Measurements from ENCODE around the gene PTPRO.
"Not testable (repeated sequence)": the region's sequence is repeated elsewhere in the genome, so short reads cannot be mapped to it uniquely, and the experiment has no call there.

Gene PTPRO

DNA sequence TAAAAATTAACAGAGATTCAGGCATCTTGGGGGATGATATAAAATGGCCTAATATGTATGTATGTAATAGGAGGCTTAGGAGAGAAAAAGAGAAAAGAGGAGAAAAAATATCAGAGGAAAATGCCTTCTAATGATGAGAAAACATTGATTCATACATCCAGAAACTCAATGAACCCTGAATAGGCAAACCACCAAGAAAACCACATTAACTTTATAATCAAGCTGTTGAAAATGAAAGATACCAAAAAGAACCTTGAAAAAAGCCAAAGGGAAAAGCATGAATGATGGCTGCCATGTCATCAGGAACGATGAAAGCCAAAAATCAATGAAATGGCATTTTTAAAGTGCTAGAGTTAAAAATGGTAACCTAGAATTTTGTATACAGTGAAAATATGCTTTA is 286.6 kb downstream of the PTPRO start:
- in situ Hi-C loops (cut with MboI; ENCODE audit: low pct_unique_long_range_greater_than_20kb, low sequenced_read_pairs) = no loop called here
- no peak for DNase-seq

DNA sequence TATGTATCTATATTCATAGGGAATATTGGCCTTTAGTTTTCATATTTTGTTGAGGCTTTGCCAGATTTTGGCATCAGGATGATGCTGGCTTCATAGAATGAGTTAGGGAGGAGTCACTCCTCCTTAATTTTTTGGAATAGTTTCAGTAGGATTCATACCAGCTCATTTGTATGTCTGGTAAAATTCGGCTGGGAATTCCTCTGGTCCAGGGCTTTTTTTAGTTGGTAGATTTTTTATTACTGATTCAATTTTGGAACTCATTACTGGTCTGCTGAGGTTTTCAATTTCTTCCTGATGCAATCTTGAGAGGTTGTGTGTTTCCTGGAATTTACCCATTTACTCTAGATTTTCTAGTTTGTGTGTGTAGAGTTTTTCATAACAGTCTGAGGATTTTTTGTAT is 291.7 kb downstream of the PTPRO start:
- DNase-seq = no peak
- in situ Hi-C loops (cut with MboI; ENCODE audit: low pct_unique_long_range_greater_than_20kb, low sequenced_read_pairs) = no loop called here

DNA sequence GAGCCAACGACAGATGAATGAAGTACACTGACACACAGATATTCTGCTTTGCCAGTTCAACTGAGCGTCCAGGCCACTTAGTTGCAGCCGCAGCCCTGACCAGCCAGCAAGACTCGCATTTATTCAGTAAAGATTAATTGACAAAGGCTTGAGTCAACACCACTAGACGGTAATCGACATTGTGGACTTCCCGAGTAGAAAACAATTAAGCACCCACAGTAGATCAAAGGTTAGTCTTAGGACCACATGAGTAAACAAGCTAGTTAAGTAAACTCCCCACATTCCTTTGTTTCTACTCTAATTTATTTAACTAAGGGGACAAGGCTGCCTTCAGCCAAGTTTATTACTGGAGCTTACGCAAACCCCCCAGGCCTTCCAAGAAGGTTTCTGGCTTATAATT is 294.2 kb downstream of the PTPRO start:
- DNase-seq; in situ Hi-C loops (cut with MboI; ENCODE audit: low pct_unique_long_range_greater_than_20kb, low sequenced_read_pairs): not testable (repeated sequence)

DNA sequence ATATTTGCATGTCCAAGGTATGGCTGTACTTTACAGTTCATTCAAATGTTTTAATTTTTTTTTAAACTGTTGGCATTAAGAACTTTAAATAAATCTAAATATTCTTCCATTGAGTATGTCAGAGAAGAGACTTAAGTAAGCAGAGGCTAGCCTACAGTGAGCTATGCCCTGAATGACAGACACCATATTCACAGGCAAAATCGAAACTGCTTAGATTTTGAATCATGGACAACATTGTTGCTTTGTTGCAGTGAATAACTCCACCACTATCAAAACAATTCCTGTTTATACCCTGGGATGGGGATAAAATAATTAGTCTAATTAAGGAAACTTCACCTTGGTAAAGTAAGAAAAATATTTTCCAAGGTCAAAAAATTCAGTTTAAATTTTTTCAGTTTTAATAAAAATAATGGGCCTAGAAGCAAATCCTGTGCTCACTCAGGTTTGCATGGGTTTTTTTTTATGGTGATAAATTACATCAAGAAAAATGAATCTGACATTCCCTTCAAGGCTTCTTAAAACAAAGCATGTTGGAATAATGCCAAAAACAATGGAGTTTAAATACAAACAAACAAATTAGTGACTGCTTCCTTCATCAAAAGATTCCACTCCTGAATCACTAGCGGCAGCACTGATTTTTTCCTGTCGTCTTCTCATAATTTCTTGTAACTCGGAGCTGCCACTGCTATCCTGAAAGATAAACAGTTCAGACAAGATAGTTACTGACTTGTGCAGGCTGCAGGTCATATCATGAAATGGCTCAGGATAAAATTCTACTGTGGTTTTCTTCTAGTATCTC is 298.6 kb downstream of the PTPRO start:
- in situ Hi-C loops (cut with MboI; ENCODE audit: low pct_unique_long_range_greater_than_20kb, low sequenced_read_pairs) = no loop called here
- DNase-seq = no peak

DNA sequence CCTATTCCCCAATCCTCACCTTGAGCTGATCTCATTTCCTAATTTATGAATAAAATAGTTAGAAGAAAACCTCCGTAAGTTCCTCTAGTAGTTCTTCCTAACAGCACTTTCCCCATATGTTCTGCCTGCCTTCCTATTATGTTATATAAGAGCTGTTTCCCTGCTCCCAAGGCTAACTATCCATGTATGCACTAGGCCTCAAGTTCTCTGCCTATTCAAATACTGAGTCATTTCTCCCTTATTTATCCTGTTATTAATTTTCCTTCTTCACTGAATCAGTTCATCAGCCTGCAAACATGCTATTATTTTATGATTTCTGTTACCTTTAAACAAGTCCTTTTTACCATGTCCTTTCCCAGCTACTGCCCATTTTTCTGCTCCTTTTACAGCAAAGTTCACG is 302.8 kb downstream of the PTPRO start:
- no peak for DNase-seq
- in situ Hi-C loops (cut with MboI; ENCODE audit: low pct_unique_long_range_greater_than_20kb, low sequenced_read_pairs) = no loop called here

DNA sequence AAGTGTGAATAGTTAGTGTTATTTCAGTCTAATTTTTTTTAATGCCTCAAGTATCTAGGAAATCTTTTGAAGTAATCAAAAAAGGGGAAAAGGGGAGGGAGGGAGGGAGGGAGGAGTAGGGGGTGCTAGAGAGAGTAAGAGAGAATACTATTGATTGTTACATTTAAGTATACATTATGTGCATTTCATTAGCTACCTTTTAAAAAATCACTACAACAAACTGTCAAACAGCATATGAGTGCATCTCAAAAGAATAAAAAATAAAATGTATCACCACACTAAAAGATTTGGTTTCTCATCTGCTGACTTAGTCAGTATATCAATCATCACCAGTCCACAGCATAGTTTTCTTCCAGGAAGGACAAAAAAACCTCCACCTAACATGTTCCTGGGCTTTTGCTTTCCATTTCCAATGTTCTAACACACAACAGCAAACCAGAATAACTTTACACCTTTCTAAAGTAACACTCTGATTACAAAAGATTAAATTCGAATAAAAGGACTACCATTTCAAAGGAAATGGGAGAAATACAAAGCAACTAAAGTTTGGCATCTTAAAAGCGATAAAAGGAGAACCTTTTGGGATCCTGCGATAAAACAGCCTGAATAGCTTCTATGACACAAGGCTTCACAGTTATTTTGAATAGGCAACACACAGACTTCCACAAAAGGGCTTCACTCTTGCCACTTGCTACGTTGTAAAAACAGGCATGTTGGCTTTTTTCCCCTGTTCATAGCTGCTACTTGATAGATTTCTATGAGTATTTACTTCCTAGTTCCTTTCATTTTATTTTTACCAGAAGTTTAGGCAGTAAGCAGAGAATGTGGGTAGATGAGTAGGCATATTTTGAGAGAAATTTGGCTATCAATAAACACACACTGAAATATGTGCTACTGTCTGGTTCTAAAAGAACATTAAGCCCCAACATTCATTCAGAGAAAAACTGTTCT is 306.0 kb downstream of the PTPRO start:
- DNase-seq = no peak
- in situ Hi-C loops (cut with MboI; ENCODE audit: low pct_unique_long_range_greater_than_20kb, low sequenced_read_pairs) = no loop called here

DNA sequence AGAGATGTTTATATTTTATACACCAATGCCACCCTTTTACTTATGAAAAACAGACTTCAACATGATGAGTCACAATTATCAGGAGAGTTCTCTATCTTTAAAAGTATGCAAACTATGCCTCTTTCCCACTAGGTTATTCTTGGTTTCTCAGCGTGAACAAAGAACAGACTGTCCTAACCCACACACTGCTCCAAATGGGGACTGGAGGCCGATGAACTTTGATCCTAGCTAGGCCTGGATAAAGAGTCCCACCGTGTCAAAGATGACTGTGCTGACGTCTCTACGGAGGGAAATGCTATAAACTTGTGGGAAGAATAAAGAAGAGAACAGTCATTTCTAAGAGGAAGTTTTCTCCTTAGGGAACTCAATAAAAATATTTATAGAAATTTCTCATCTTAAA is 306.8 kb downstream of the PTPRO start:
- DNase-seq = peak; percentile 7
- in situ Hi-C loops (cut with MboI; ENCODE audit: low pct_unique_long_range_greater_than_20kb, low sequenced_read_pairs) = no loop called here

DNA sequence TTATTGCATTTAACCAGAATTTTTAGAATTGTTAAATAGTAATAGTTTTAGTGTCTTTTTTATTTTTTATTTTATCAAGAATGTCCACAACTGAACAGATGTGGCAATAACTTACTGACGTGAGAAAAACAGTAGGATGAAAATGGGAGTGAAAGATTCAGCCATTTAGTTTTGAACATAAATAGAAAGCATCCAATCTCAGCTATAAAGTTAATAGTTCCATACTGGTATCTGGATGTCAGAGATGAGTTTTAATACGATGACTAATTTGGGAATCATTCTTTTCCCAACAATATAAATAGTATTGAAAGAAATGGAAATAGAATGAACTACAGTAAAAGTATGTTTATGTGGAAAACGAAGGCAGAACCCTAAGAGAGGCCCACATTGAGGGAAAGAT is 307.5 kb downstream of the PTPRO start:
- in situ Hi-C loops (cut with MboI; ENCODE audit: low pct_unique_long_range_greater_than_20kb, low sequenced_read_pairs) = no loop called here
- no peak for DNase-seq

DNA sequence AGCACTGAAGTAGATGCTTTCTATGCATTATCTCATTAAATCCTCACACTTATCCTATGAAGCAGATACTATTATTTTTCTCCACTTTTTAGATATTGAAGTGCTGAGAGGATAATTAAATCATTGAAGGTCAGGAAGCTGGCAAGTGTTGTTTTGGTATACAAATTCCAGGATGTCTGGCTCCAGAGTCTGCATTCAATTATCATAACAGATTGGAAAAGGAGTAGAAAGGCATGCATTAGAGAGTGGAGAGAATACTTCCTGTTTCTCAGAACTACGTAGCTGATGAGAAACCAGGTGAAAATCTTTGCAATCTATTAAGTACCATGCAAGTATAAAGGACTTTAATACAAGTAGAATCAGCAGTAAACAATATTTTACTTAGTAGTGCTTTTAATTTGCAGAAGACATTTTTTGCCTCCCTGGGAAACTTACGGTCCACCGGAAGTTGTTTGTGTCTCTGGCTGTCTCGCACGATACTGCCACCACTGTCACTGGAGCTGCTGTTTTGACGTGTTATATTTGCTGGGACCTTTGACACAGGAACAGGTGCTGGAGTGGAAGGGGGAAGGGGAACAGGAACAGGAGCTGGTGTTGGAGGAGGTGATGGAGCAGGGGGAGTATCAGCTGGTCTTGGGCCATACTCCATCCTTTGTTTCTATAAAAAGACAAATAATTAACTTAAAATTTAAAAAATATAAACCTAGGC is 308.9 kb downstream of the PTPRO start:
- DNase-seq = peak; percentile 51
- in situ Hi-C loops (cut with MboI; ENCODE audit: low pct_unique_long_range_greater_than_20kb, low sequenced_read_pairs) = no loop called here

DNA sequence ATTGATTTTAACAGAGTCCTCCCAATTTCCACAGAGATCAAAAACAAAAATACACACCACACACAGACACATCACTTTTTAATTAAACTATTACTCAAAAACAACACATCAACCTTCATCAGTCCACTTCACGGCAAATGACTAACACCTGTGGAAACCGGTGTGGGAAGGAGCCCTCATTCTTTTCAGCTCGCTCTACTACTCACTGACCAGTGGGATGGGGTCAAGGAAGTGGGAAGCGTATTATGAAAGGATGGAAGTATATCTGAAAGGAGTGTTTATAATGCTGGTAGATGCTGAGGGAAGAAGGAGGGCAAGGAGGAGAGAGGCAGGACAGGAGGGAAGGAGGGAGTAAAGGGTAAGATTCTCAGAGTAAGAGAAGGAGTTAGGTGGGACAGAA is 310.4 kb downstream of the PTPRO start:
- DNase-seq = no peak
- in situ Hi-C loops (cut with MboI; ENCODE audit: low pct_unique_long_range_greater_than_20kb, low sequenced_read_pairs) = no loop called here

DNA sequence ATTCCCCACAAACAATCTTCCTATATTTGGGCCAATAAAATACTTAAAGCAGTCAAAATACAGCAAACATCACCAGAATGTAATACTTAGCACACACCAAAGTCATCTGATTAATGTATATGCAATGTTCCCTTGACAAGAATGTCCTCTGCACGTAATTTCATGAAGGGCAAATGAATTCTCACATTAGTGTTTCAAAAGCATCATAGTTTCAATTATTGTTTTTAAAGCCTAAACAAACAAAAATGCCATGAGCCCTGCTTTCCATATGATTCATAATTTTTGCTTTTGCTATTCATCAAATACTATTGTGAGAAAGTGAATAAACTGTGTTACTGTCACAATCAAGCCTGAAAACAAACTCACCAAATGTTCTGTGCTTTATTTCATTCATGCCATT is 310.9 kb downstream of the PTPRO start:
- DNase-seq = no peak
- in situ Hi-C loops (cut with MboI; ENCODE audit: low pct_unique_long_range_greater_than_20kb, low sequenced_read_pairs) = no loop called here

DNA sequence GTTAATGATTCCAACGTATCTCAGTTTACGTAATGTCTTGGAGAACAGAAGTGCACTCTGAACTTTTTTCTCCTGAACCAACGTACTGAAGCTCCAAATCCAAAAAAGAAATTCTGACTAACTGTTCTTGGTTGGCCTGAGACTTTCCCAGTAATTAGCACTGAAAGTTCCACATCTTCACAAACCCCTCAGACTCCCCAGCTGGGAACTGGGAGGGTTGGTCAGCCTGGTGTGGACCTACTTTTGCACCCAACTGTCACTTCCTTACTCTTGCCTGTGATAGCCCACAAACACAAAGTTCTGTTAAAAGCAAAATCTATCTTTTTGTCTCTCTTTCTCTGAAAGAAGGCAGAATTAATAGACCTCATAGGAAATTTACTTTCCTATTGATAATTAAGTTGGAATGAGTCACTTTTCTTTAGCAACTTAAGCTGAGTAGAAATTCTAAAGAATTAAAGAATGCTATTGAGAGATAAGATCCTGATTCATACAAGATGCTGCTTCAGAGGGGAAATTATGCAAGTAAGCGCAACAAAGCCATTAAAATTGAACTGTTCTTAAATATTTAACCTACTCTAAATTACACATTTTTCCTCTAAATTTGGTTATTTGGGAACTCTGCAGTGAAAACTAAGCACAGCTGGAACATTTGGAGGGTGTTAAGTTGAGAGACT is 311.8 kb downstream of the PTPRO start:
- DNase-seq = no peak
- in situ Hi-C loops (cut with MboI; ENCODE audit: low pct_unique_long_range_greater_than_20kb, low sequenced_read_pairs) = no loop called here

DNA sequence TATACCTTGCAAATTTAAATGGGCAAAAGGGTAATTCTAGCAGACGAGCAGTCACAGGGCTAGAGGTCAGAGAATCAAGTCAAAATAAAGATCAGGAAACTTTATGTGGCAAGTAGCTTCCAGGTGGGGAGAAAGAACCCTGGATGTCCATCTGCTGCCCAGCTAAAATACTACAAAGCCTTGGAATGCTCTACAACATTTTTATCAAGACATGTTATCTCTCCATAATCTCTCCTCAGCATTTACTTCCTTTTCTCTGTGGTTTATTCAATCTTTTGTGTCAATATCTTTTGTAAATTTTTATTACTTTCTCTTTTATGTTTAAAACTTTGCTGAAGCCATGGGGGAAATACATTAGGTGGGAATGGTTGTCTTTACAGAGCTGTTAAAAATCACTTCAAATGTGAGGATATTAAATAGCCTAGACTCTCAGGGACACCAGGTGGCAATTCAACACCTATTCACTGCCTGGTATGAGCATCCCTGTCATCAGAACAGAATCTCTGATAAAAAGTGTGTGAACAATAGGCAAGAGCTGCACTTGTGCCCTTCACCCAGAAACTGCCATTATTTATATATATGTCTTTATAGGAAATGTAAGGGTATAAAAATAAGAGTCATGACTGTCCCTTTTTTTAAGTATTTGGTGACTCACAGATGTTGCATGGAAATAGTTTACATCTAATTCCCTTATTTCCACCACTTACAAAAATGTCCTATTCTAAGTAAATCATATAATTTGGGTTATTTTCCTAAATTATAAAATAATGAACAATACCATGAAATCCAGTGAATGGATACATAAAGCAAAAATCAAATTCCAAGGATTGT is 314.0 kb downstream of the PTPRO start:
- in situ Hi-C loops (cut with MboI; ENCODE audit: low pct_unique_long_range_greater_than_20kb, low sequenced_read_pairs) = no loop called here
- no peak for DNase-seq

DNA sequence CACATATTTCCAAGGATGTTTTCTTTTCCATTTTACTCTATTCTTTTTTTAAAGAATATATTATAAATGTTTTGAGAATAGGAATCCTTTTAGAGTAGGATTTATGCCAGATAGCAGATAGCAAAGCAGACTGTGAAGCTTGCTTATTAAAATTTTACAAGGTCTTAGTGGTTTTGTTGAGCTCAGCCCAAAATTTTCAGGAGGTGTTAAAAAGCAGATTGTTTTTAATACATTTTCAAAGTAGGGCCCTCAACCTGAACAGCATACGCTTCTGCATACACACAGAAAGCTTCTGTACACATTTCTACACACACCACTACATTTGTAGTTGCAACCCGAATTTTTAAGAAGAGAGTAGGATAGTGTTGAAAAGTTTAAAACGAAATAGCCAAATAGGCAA is 315.9 kb downstream of the PTPRO start:
- DNase-seq = no peak
- in situ Hi-C loops (cut with MboI; ENCODE audit: low pct_unique_long_range_greater_than_20kb, low sequenced_read_pairs) = no loop called here

DNA sequence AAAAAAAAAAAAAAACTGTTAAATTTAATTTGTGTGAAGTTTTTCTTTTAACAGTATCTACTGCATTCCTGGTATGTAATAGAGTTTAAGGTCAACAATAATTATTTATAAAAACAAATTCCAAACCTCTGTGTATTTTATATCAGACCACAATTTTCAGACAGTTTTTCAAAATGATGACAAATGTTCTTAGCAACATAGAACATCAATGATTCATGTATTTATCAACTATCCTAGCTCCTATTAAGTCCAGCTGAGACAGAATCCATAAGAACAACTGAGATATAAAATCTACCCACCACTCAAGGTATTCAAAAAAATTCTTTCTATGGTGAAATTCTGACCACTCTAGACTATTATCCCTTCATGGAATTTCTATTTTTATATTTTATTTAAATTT is 322.4 kb downstream of the PTPRO start:
- in situ Hi-C loops (cut with MboI; ENCODE audit: low pct_unique_long_range_greater_than_20kb, low sequenced_read_pairs) = no loop called here
- no peak for DNase-seq

DNA sequence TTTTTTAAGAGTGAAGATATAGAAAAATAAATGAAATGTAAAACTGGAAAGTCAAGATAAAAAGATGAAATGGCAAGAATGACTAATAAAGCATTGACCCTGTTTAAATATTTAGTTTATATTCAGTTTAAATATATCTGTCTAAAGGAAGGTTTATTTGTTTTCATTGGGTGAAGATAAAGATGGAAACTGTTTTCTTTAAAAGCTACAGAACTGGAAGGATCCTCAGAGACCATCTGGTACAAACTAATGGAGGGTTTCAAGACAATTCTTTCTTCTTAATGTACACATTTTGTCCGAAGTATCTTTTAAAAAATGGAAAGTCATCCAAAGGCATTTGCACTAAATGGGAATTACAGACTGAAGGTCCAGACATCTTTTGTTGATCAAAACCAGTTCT is 324.3 kb downstream of the PTPRO start:
- DNase-seq = no peak
- in situ Hi-C loops (cut with MboI; ENCODE audit: low pct_unique_long_range_greater_than_20kb, low sequenced_read_pairs) = no loop called here
